Common myeloid progenitor, CD34-positive (primary cell): Measurements from ENCODE around the gene BTBD9.
A peak's percentile ranks its signal among the peaks of the same experiment; 100 is the strongest.

Source experiments
- CTCF ChIA-PET: fragments of 350-600 bp; sonication (Branson Sonifier 250); formaldehyde crosslinking; loops from one replicate; lab custom pipeline; 2021; ENCODE audit warnings: antibody characterized with exemption; lab: Charles Lee
- POLR2A ChIA-PET: fragments of 350-600 bp; sonication (Branson Sonifier 250); formaldehyde crosslinking; loops from one replicate; lab custom pipeline; 2021; ENCODE audit warnings: antibody characterized with exemption; lab: Charles Lee
- DNase-seq, 3 donors: peaks; one replicate each; pipeline versions ENCODE4 v3.0.0 to v3.0.0-alpha.2; 2013
- H3K27ac ChIP-seq, 2 experiments: 1 replicate in 1 of 2; 2 replicates in 1 of 2; pipeline ENCODE4 v1.7.0; 2013; ENCODE audit warnings: inconsistent platforms in 2 of 2, low read length in 2 of 2, mild to moderate bottlenecking in 2 of 2, low read depth in 1 of 2, moderate library complexity in 1 of 2; ENCODE audit not compliant: severe bottlenecking in 2 of 2, insufficient read depth in 1 of 2, poor library complexity in 1 of 2
- H3K27me3 ChIP-seq, 5 experiments: replicated peaks in 2 of 5; 1 replicate in 3 of 5; 2 replicates in 2 of 5; pipeline versions ENCODE4 v1.6.1 to v1.7.0; 2013; ENCODE audit warnings: low read length in 4 of 5, mild to moderate bottlenecking in 2 of 5, moderate library complexity in 2 of 5, inconsistent platforms in 1 of 5; ENCODE audit not compliant: insufficient read depth in 5 of 5, control insufficient read depth in 4 of 5
- H3K36me3 ChIP-seq, 4 experiments: 1 replicate in 2 of 4; 2 replicates in 2 of 4; pipeline versions ENCODE4 v1.6.1 to v1.7.0; 2013; ENCODE audit warnings: low read length in 3 of 4, control low read depth in 1 of 4, mild to moderate bottlenecking in 1 of 4; ENCODE audit not compliant: control insufficient read depth in 4 of 4, insufficient read depth in 4 of 4
- H3K4me1 ChIP-seq, 4 experiments: 1 replicate in 3 of 4; 2 replicates in 1 of 4; pipeline versions ENCODE4 v1.6.1 to v1.7.1; 2013; ENCODE audit warnings: low read length in 3 of 4, mild to moderate bottlenecking in 3 of 4, control low read depth in 1 of 4, inconsistent platforms in 1 of 4, moderate library complexity in 1 of 4; ENCODE audit not compliant: control insufficient read depth in 4 of 4, insufficient read depth in 4 of 4; ENCODE audit errors: control extremely low read depth in 1 of 4
- H3K4me3 ChIP-seq, 7 experiments: 1 replicate in 4 of 7; 2 replicates in 3 of 7; pipeline versions ENCODE4 v1.5.1 to v1.7.0; 2013; ENCODE audit warnings: mild to moderate bottlenecking in 7 of 7, low read length in 6 of 7, moderate library complexity in 6 of 7, inconsistent platforms in 2 of 7, low read depth in 2 of 7, control low read depth in 1 of 7; ENCODE audit not compliant: insufficient read depth in 4 of 7, control insufficient read depth in 1 of 7; ENCODE audit errors: extremely low read depth in 1 of 7
- H3K9me3 ChIP-seq, 5 experiments: 1 replicate in 4 of 5; 2 replicates in 1 of 5; pipeline versions ENCODE4 v1.6.1 to v1.7.1; 2013; ENCODE audit warnings: low read length in 4 of 5, mild to moderate bottlenecking in 2 of 5, inconsistent platforms in 1 of 5, low read depth in 1 of 5, moderate library complexity in 1 of 5; ENCODE audit not compliant: control insufficient read depth in 4 of 5, insufficient read depth in 2 of 5; ENCODE audit errors: control extremely low read depth in 1 of 5
- WGBS: methylation state at CpG from one replicate; pipeline ENCODE4 v1.1.5; 2013; ENCODE audit not compliant: insufficient coverage; 5-methylcytosine and 5-hydroxymethylcytosine counted together

Gene BTBD9

DNA sequence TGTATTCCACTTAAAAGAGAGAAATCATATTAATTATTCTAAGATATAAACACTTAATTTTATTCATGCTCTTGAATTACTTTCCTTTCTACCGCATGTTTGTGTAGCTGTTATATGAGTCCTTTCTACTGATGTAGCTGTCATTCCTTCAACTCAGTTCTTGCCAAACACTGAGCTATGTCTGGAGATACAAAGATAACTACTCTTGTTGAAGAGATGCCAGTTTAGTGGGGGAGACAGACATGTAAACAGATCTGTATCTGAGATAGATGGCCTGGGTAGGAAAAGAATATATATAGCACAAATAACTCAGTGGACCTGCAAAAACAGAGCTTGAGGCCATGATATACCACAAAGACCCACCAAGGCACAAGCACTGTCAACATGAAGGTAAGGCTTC lies 157.3 kb downstream of the BTBD9 start:
- H3K36me3 ChIP-seq: no peaks in the 10 kb centered on the region
- no peak for DNase-seq
- no peaks in the 10 kb centered on the region for H3K27me3 ChIP-seq
- WGBS: 100% methylated on average over 1 of the region's 1 CpG
- no peak overlapping the region for H3K27ac ChIP-seq
- CTCF ChIA-PET: interaction anchor here (1.2 to 1.7 kb wide), 3 partner anchors 11 to 778 kb away, joined by 3 to 5 read pairs (median 3); no protein-coding TSS in a partner anchor
- H3K9me3 ChIP-seq: no peaks in the 10 kb centered on the region
- POLR2A ChIA-PET: no interaction called here
- H3K4me3 ChIP-seq: no peak overlapping the region
- peaks cover 0 to 8% (median 3%) of the 10 kb centered on the region in 4 experiments for H3K4me1 ChIP-seq

DNA sequence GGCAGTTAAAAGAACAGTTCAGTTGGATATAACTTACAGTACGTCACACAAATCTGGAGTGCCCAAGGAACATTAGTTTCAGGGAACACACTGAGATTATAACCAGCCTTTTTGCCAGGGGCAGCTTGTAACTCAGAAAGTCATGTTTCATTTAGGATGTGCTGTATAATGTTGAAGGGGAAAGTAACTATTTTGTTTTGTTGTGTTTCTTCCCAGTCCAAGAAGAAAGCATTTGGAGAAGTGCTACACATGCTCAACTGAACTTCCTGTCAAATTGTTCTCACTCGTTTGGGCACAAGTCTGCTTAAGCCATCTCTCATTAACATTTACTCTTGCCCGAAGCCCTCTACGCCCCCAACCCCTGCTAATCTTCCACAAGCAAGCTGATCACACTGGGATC lies 157.9 kb downstream of the BTBD9 start:
- H3K4me1 ChIP-seq: peaks cover 0 to 8% (median 3%) of the 10 kb centered on the region in 4 experiments
- POLR2A ChIA-PET: interaction anchor here (0.6 kb wide), 1 partner anchor 38 kb away, joined by 5 read pairs; no protein-coding TSS in a partner anchor
- 82% methylated on average over 4 of the region's 4 CpGs for WGBS

DNA sequence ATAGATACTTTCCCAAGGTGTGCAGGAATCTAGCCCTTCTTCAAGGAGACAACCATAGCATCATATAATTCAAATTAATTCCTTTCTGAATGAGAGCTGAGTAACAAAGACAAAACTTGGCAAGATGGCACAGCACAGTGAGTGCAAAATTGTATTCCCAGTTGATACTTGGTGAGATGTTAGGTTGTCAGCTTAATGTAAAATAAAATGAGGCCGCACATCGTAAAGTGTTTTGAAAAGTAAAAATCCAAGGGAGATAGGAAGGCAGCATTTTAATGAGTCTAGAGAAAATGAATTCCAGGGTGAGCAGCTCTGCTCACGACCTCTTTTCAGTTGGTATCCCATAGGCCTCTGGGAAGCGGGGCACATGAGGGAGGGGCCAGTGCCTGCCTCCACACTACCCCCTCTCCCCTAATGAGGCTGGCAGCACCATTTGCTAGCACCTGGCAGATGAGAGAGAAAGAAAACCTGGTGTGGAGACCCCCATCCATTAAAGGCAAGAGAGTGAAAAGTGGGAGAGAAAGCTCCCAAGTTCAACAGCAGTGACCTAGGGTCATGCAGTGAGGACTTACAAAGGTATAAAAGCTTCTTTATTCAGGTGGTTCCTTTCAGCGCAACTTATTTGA lies 158.4 kb downstream of the BTBD9 start:
- DNase-seq: no peak
- no peak overlapping the region for H3K4me3 ChIP-seq
- H3K27me3 ChIP-seq: no peaks in the 10 kb centered on the region
- H3K4me1 ChIP-seq: peaks cover 0 to 8% (median 3%) of the 10 kb centered on the region in 4 experiments
- ChIA-PET CTCF (interaction anchor here (0.6 to 1.7 kb wide), 6 partner anchors 8 to 776 kb away, joined by 3 to 5 read pairs (median 3); no protein-coding TSS in a partner anchor), POLR2A (no interaction called here)
- H3K36me3 ChIP-seq: no peaks in the 10 kb centered on the region
- H3K27ac ChIP-seq: no peak overlapping the region
- WGBS: 100% methylated on average over 3 of the region's 5 CpGs
- no peaks in the 10 kb centered on the region for H3K9me3 ChIP-seq

More for the DNA sequence above, 157.9 kb downstream of the BTBD9 start:
- Histone ChIP-seq H3K27ac (no peak overlapping the region), H3K4me3 (no peak overlapping the region), H3K36me3 (no peaks in the 10 kb centered on the region), H3K27me3 (no peaks in the 10 kb centered on the region), H3K9me3 (no peaks in the 10 kb centered on the region)
- no peak for DNase-seq
- CTCF ChIA-PET: interaction anchor here (0.6 to 1.7 kb wide), 5 partner anchors 8 to 777 kb away, joined by 3 to 5 read pairs (median 3); no protein-coding TSS in a partner anchor

DNA sequence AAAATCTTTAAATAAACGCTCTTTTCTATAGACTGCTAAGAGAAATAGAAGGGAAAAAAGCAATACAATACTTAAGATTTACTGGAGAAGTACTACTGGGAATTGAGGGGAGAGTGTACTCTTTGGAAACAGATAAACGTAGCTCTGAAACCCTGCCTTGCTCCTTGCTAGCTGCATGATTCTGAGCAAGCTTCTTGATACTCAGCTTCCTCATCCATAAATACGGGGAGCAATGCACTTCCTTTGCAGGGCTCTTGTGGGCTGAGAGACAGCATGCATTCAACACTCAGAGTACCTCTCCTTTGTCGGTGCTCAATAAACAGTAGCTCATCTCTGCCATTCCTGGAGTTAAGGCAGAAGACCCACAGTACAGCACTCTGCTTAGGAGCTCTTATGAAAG lies 159.7 kb downstream of the BTBD9 start:
- H3K27ac ChIP-seq: no peak overlapping the region
- CTCF ChIA-PET: interaction anchor here (1.1 kb wide), 1 partner anchor 26 kb away, joined by 3 read pairs; no protein-coding TSS in a partner anchor
- 88% methylated on average over 3 of the region's 4 CpGs for WGBS

DNA sequence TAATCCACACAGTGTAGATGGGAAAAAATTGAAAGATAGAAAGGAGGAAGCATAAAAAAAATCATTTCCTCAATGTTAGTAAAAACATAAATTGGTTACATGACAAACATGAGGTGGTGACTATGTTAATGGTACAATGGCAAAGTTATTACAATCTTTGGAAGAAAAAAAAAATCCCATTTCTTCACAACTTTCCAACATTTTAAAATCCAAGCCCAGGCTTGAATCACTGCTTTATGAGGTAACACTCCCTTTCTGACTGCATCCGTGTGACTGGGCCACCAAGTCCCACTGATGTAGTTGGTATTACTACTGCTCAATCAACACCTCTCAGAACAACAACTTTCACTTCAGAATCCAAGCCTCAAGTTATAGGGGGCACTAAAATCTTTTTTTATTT lies 160.4 kb downstream of the BTBD9 start:
- 100% methylated on average over 1 of the region's 1 CpG for WGBS
- DNase-seq: no peak
- Histone ChIP-seq H3K27ac (no peak overlapping the region), H3K27me3 (no peaks in the 10 kb centered on the region), H3K9me3 (no peaks in the 10 kb centered on the region), H3K4me3 (no peak overlapping the region), H3K4me1 (peaks cover 0 to 8% (median 3%) of the 10 kb centered on the region in 4 experiments), H3K36me3 (no peaks in the 10 kb centered on the region)
- CTCF ChIA-PET: no interaction called here
- POLR2A ChIA-PET: interaction anchor here (0.6 kb wide), 1 partner anchor 10 kb away, joined by 10 read pairs; no protein-coding TSS in a partner anchor

More for the DNA sequence above, 159.7 kb downstream of the BTBD9 start:
- Histone ChIP-seq H3K27me3 (no peaks in the 10 kb centered on the region), H3K4me1 (peaks cover 0 to 8% (median 3%) of the 10 kb centered on the region in 4 experiments), H3K9me3 (no peaks in the 10 kb centered on the region), H3K4me3 (no peak overlapping the region), H3K36me3 (no peaks in the 10 kb centered on the region)
- POLR2A ChIA-PET: interaction anchor here (0.7 kb wide), 1 partner anchor 142 kb away, joined by 3 read pairs; no protein-coding TSS in a partner anchor
- DNase-seq: no peak

DNA sequence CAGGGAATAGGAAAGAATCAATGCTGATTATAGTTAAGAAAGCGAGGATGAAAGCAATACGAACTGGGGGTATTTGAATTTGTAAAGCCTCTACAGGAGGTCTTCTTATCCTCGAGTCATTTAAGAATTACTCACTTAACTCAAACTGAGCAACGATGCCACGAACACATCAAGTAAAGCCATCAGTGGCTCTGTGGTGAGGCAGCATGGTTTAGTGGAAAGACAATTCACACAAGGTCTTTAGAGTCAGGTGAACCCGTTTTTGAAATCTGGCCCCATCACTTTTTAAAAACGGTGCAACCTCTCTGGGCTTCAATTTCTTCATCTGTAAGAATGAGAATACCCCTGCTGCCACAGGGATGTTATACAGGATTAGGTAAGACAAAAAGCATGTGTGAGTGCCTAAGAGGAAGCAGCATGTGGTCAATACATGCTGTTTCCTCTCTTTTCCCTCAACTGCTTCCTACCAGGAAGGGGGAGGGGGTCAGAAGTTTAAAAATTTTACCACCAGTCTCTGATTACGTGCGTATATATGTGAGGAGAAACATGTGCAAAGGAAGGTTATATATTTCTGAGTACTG lies 162.0 kb downstream of the BTBD9 start:
- Histone ChIP-seq H3K9me3 (peaks cover 0 to 1% (median 0%) of the 10 kb centered on the region in 5 experiments), H3K27me3 (no peaks in the 10 kb centered on the region), H3K27ac (no peak overlapping the region), H3K4me3 (no peak overlapping the region), H3K36me3 (no peaks in the 10 kb centered on the region), H3K4me1 (peaks cover 0 to 5% (median 3%) of the 10 kb centered on the region in 4 experiments)
- ChIA-PET CTCF (interaction anchor here (0.5 to 1.1 kb wide), 2 partner anchors 25 to 92 kb away, joined by 3 read pairs; no protein-coding TSS in a partner anchor), POLR2A (no interaction called here)
- 69% methylated on average over 5 of the region's 9 CpGs for WGBS
- DNase-seq: peak in 2 of 3 donors; percentile 9 to 14
